ENCODE measurements around the gene GAB2. TPM values are rescaled to one million over a fixed set of nuclear protein-coding genes. Genes with fewer than 3 reads are reported as not detected.

Gene GAB2
- total and polyA plus RNA-seq, 2 of the 13 experiments (the other 11 are each of a cell fraction or from before 2014, with no cell fraction given): 4.1 to 8.6 TPM

- TF ChIP-seq IRF9 (CRISPR knock-in tag; IDR thresholded peaks at IDR 0.05; ENCODE audit: borderline replicate concordance) (peak; percentile 28; the same call in 1 of the 2 replicates), SUZ12 (IDR thresholded peaks at IDR 0.05; ENCODE audit: low read depth, low read length) (no peak), SRSF9 (IDR thresholded peaks at IDR 0.05; ENCODE audit: borderline replicate concordance, insufficient read depth, low read depth, low read length, poor library complexity, severe bottlenecking) (no peak), ZNF629 (CRISPR knock-in tag; conservative IDR thresholded peaks at IDR 0.05) (no peak), CERS6 (CRISPR knock-in tag; IDR thresholded peaks at IDR 0.05) (no peak), ZNF530 (CRISPR knock-in tag; IDR thresholded peaks at IDR 0.05; ENCODE audit: low read depth) (no peak), GATA4 (IDR thresholded peaks at IDR 0.05; ENCODE audit: borderline replicate concordance, low read depth) (no peak), ZNF318 (CRISPR knock-in tag; IDR thresholded peaks at IDR 0.05) (no peak), ETS1 (CRISPR knock-in tag; IDR thresholded peaks at IDR 0.05) (no peak), KAT8 (CRISPR knock-in tag; IDR thresholded peaks at IDR 0.05) (0 out of 2 replicates have a peak, but pooled peaks have one; percentile 23), U2AF2 (IDR thresholded peaks at IDR 0.05; ENCODE audit: low read depth, low read length) (no peak), KLF6 (CRISPR knock-in tag; IDR thresholded peaks at IDR 0.05) (0 out of 2 replicates have a peak, but pooled peaks have one; percentile 49)
- TF ChIP-seq, protein P1, sequence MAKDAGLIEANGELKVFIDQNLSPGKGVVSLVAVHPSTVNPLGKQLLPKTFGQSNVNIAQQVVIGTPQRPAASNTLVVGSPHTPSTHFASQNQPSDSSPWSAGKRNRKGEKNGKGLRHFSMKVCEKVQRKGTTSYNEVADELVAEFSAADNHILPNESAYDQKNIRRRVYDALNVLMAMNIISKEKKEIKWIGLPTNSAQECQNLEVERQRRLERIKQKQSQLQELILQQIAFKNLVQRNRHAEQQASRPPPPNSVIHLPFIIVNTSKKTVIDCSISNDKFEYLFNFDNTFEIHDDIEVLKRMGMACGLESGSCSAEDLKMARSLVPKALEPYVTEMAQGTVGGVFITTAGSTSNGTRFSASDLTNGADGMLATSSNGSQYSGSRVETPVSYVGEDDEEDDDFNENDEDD (CRISPR knock-in tag; IDR thresholded peaks at IDR 0.05; ENCODE audit: borderline replicate concordance): peak; percentile 73
Observed at GRCh38 chr11:78417888-78418583, 416 bp upstream of the GAB2 start (continued).
